ENCODE results near the gene ELK1. TPM values are rescaled to one million over a fixed set of nuclear protein-coding genes. Genes with fewer than 3 reads are reported as not detected.

Gene ELK1
- total and polyA plus RNA-seq, 8 donors, result 6.8 to 27.2 (median 16.5) TPM

DNA sequence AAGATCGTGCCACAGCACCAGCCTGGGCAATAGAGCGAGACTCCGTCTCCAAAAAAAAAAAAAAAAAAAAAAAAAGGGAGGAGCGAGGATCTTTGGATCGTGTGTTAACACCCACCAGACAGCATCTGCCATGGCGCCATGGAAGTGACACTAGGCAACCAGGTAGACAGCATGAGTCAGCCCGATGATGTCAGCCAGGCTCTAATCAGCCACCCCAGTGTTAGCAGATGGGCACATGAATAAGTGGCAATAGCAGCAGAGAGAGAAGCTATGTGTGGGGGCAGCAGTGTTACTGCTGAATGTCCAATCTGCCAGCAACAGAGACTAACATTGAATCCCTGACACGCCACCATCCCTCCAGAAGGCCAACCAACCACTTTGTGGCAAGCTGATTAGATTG lies 37.3 kb downstream of the ELK1 start:
- 75 to 93% (median 90%) methylated on average over 5 to 8 of the region's 8 CpGs for WGBS, 5 donors
- intact Hi-C loops (cut with DNase I; ENCODE audit: low total_unique reads), result no loop called here
- H3K4me3 ChIP-seq, result no peak overlapping the region
- peaks cover 0 to 6% (median 0%) of the 10 kb centered on the region in 3 donors for H3K27me3 ChIP-seq
- H3K36me3 ChIP-seq, result no peaks in the 10 kb centered on the region
- TF ChIP-seq POLR2AphosphoS5 (IDR thresholded peaks at IDR 0.05), result no peak
- TF ChIP-seq EP300 (IDR thresholded peaks at IDR 0.05), result no peak
- no peak for TF ChIP-seq POLR2A (IDR thresholded peaks at IDR 0.05)
- TF ChIP-seq, protein P1, sequence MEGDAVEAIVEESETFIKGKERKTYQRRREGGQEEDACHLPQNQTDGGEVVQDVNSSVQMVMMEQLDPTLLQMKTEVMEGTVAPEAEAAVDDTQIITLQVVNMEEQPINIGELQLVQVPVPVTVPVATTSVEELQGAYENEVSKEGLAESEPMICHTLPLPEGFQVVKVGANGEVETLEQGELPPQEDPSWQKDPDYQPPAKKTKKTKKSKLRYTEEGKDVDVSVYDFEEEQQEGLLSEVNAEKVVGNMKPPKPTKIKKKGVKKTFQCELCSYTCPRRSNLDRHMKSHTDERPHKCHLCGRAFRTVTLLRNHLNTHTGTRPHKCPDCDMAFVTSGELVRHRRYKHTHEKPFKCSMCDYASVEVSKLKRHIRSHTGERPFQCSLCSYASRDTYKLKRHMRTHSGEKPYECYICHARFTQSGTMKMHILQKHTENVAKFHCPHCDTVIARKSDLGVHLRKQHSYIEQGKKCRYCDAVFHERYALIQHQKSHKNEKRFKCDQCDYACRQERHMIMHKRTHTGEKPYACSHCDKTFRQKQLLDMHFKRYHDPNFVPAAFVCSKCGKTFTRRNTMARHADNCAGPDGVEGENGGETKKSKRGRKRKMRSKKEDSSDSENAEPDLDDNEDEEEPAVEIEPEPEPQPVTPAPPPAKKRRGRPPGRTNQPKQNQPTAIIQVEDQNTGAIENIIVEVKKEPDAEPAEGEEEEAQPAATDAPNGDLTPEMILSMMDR (IDR thresholded peaks at IDR 0.05), result no peak
- H3K9me3 ChIP-seq, result peaks cover 0 to 9% (median 0%) of the 10 kb centered on the region in 4 donors
- DNase-seq, result no peak
- no peak overlapping the region for H3K27ac ChIP-seq
- H3K4me1 ChIP-seq, result no peaks in the 10 kb centered on the region

DNA sequence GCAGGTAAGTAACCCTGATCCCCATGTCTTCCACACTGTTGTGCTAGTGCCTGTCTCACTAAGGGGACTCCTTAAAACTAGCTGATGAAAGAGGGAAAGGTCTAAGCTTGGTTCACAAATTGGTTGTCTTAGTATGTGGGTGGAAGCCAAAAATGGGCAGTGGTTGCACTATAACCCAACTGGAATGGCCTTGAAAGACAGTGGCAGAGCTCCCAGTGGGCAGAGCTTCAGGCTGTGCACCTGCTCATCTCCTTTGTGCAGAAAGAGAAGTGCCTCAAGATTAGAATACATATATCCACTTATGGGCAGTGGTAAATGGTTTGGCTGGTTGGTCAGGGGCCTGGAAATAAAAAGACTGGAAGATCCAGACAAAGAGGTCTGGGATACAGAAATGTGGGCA lies 37.9 kb downstream of the ELK1 start:
- TF ChIP-seq POLR2A (IDR thresholded peaks at IDR 0.05) (no peak), POLR2AphosphoS5 (IDR thresholded peaks at IDR 0.05) (no peak), EP300 (IDR thresholded peaks at IDR 0.05) (no peak)
- TF ChIP-seq, protein P1 (IDR thresholded peaks at IDR 0.05), result no peak
- peaks cover 0 to 6% (median 0%) of the 10 kb centered on the region in 3 donors for H3K27me3 ChIP-seq
- no peak for DNase-seq
- no peaks in the 10 kb centered on the region for H3K4me1 ChIP-seq
- peaks cover 0 to 9% (median 0%) of the 10 kb centered on the region in 4 donors for H3K9me3 ChIP-seq
- H3K27ac ChIP-seq, result no peak overlapping the region
- no peak overlapping the region for H3K4me3 ChIP-seq
- H3K36me3 ChIP-seq, result no peaks in the 10 kb centered on the region
- intact Hi-C loops (cut with DNase I; ENCODE audit: low total_unique reads), result no loop called here

DNA sequence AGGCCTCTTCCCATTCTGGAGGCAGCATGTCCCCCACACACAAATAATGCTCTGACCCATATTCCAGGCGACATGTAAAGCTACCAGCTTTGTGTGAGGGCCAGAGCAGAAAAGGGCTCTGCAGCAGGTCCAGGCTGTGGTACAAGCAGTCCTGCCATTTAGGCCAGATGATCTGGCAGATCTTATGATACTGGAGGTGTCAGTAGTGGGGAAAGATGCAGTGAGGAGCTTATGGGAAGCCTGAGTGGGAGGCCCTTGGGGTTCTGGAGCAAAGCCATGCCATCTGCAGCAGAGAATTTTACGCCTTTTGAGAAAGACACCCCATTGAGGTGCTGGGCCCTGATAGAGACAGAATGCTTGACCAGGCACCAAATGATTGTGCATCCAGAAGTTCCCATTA lies 38.4 kb downstream of the ELK1 start:
- Histone ChIP-seq H3K9me3 (peaks cover 0 to 9% (median 0%) of the 10 kb centered on the region in 4 donors), H3K27ac (no peak overlapping the region), H3K4me1 (no peaks in the 10 kb centered on the region), H3K27me3 (peaks cover 0 to 6% (median 0%) of the 10 kb centered on the region in 3 donors), H3K36me3 (no peaks in the 10 kb centered on the region), H3K4me3 (no peak overlapping the region)
- 67 to 90% (median 84%) methylated on average over 2 of the region's 2 CpGs for WGBS, 5 donors
- intact Hi-C loops (cut with DNase I; ENCODE audit: low total_unique reads), result no loop called here
- no peak for DNase-seq
- TF ChIP-seq EP300 (IDR thresholded peaks at IDR 0.05), result no peak
- TF ChIP-seq POLR2A (IDR thresholded peaks at IDR 0.05), result no peak
- no peak for TF ChIP-seq POLR2AphosphoS5 (IDR thresholded peaks at IDR 0.05)
- TF ChIP-seq, protein P1 (IDR thresholded peaks at IDR 0.05), result no peak

DNA sequence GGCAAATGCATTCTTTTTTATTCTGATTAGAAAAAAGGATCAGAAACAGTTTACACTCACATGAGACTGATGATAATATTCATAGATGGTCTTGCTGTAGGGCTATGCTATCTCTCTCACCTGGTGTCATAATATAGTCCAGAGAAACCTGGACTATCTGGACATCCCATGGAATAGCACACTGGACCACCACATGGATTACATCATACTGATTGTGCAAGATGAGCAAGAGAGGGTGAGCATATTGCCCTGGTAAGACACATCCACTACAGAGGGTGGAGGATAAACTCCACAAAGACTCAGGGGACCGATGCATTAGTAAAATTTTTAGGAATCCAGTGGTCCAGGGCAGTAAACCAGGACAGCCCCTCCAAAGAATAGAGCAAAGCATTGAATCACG lies 38.9 kb downstream of the ELK1 start:
- Histone ChIP-seq H3K4me1 (no peaks in the 10 kb centered on the region), H3K27me3 (peaks cover 0 to 6% (median 0%) of the 10 kb centered on the region in 3 donors), H3K9me3 (peaks cover 0 to 9% (median 0%) of the 10 kb centered on the region in 4 donors), H3K27ac (no peak overlapping the region), H3K4me3 (no peak overlapping the region), H3K36me3 (no peaks in the 10 kb centered on the region)
- TF ChIP-seq EP300 (IDR thresholded peaks at IDR 0.05) (no peak), POLR2A (IDR thresholded peaks at IDR 0.05) (no peak), POLR2AphosphoS5 (IDR thresholded peaks at IDR 0.05) (no peak)
- TF ChIP-seq, protein P1 (IDR thresholded peaks at IDR 0.05), result no peak
- no peak for DNase-seq
- WGBS, 5 donors, result 60 to 93% (median 87%) methylated on average over 2 of the region's 2 CpGs
- intact Hi-C loops (cut with DNase I; ENCODE audit: low total_unique reads), result no loop called here
